Liver (tissue), 9 donors: ENCODE data around the gene ANTXR2. TPM values are rescaled to one million over a fixed set of nuclear protein-coding genes. Genes with fewer than 3 reads are reported as not detected.

Source experiments
- DNase-seq: peaks from one replicate; pipeline ENCODE4 v3.0.0-alpha.2; 2017; ENCODE audit warnings: low spot score
- H3K27ac ChIP-seq, 2 donors: one replicate each; pipeline ENCODE4 v1.7.0; 2013; ENCODE audit warnings: inconsistent platforms in 2 of 2, low read length in 2 of 2, control low read depth in 1 of 2, low read depth in 1 of 2, mild to moderate bottlenecking in 1 of 2
- H3K27me3 ChIP-seq, 4 donors: one replicate each; pipeline versions ENCODE4 v1.6.1 to v1.7.0; 2013; ENCODE audit warnings: low read length in 3 of 4, inconsistent platforms in 1 of 4, mild to moderate bottlenecking in 1 of 4, moderate library complexity in 1 of 4; ENCODE audit not compliant: control insufficient read depth in 4 of 4, insufficient read depth in 4 of 4
- H3K36me3 ChIP-seq, 4 donors: one replicate each; pipeline versions ENCODE4 v1.6.1 to v1.7.0; 2013; ENCODE audit warnings: low read length in 3 of 4, mild to moderate bottlenecking in 3 of 4, low read depth in 1 of 4, moderate library complexity in 1 of 4; ENCODE audit not compliant: control insufficient read depth in 4 of 4, insufficient read depth in 3 of 4
- H3K4me1 ChIP-seq, 4 donors: one replicate each; pipeline versions ENCODE4 v1.6.1 to v1.7.0; 2013; ENCODE audit warnings: low read length in 3 of 4, mild to moderate bottlenecking in 3 of 4, moderate library complexity in 1 of 4; ENCODE audit not compliant: control insufficient read depth in 4 of 4, insufficient read depth in 4 of 4
- H3K4me3 ChIP-seq, 3 donors: one replicate each; pipeline versions ENCODE4 v1.6.1 to v1.7.0; 2013; ENCODE audit warnings: low read length in 3 of 3, control low read depth in 1 of 3, low read depth in 1 of 3, mild to moderate bottlenecking in 1 of 3
- H3K9ac ChIP-seq, 2 donors: one replicate each; pipeline ENCODE4 v1.7.0; 2013; ENCODE audit warnings: low read length in 2 of 2, mild to moderate bottlenecking in 2 of 2, moderate library complexity in 2 of 2, control low read depth in 1 of 2, low read depth in 1 of 2
- H3K9me3 ChIP-seq, 4 donors: one replicate each; pipeline versions ENCODE4 v1.6.1 to v1.7.0; 2013; ENCODE audit warnings: low read length in 3 of 4; ENCODE audit not compliant: control insufficient read depth in 4 of 4
- ATF3 ChIP-seq: IDR thresholded peaks from 2 replicates; pipeline ENCODE4 v1.6.1; 2016; ENCODE audit warnings: antibody characterized with exemption
- CTCF ChIP-seq: fragments of 150-350 bp; IDR thresholded peaks from 2 replicates; pipeline ENCODE4 v1.5.1; 2017; ENCODE audit warnings: improper control_type of control experiment, low read depth, low read length; ENCODE audit not compliant: missing input control
- EGR1 ChIP-seq, 2 donors: IDR thresholded peaks; 2 replicates each; pipeline ENCODE4 v1.6.1; 2016 to 2018; ENCODE audit warnings: antibody characterized with exemption in 2 of 2, low read depth in 2 of 2
- FOXA2 ChIP-seq: IDR thresholded peaks from 2 replicates; pipeline ENCODE4 v1.6.1; 2016; ENCODE audit warnings: antibody characterized with exemption
- GABPA ChIP-seq, 2 donors: IDR thresholded peaks in 1 of 2; conservative IDR thresholded peaks in 1 of 2; 2 replicates each; pipeline ENCODE4 v1.6.1; 2016; ENCODE audit warnings: antibody characterized with exemption in 2 of 2, mild to moderate bottlenecking in 1 of 2, moderate library complexity in 1 of 2
- HNF4A ChIP-seq, 2 donors: conservative IDR thresholded peaks; 2 replicates each; pipeline ENCODE4 v1.6.1; 2016; ENCODE audit warnings: antibody characterized with exemption in 2 of 2, mild to moderate bottlenecking in 2 of 2
- HNF4G ChIP-seq: IDR thresholded peaks from 2 replicates; pipeline ENCODE4 v1.6.1; 2016; ENCODE audit warnings: antibody characterized with exemption
- JUND ChIP-seq, 2 donors: IDR thresholded peaks; 2 replicates each; pipeline ENCODE4 v1.6.1; 2016; ENCODE audit warnings: antibody characterized with exemption in 2 of 2
- MAX ChIP-seq: IDR thresholded peaks from 2 replicates; pipeline ENCODE4 v1.6.1; 2016; ENCODE audit warnings: antibody characterized with exemption
- NR2F2 ChIP-seq: IDR thresholded peaks from 2 replicates; pipeline ENCODE4 v1.6.1; 2016; ENCODE audit warnings: antibody characterized with exemption
- RAD21 ChIP-seq, 2 donors: IDR thresholded peaks; 2 replicates each; pipeline ENCODE4 v1.6.1; 2016; ENCODE audit warnings: antibody characterized with exemption in 2 of 2, mild to moderate bottlenecking in 2 of 2
- REST ChIP-seq: IDR thresholded peaks from 2 replicates; pipeline ENCODE4 v1.6.1; 2016; ENCODE audit warnings: antibody characterized with exemption, mild to moderate bottlenecking
- RXRA ChIP-seq, 2 donors: IDR thresholded peaks; 2 replicates each; pipeline ENCODE4 v1.6.1; 2017 to 2018; ENCODE audit warnings: antibody characterized with exemption in 2 of 2, mild to moderate bottlenecking in 1 of 2
- TAF1 ChIP-seq: conservative IDR thresholded peaks from 2 replicates; pipeline ENCODE4 v1.6.1; 2016; ENCODE audit warnings: antibody characterized with exemption, mild to moderate bottlenecking
- ZBTB33 ChIP-seq: IDR thresholded peaks from 2 replicates; pipeline ENCODE4 v1.6.1; 2016; ENCODE audit warnings: antibody characterized with exemption
- WGBS: extraction: QIAGEN DNeasy Blood & Tissue Kit; methylation state at CpG from one replicate; pipeline ENCODE4 v1.1.7; 2013; 5-methylcytosine and 5-hydroxymethylcytosine counted together
- polyA plus RNA-seq, 2 donors: library from polyadenylated mRNA; stranded (reverse) in 1 of 2; unstranded in 1 of 2; fragments of 200-250 nt in 1 of 2; fragments of >200 nt in 1 of 2; fragmentation: Nextera tagmentation in 1 of 2; extraction: Ambion mirVana in 1 of 2; gene quantifications; one replicate each; pipeline versions ENCODE4 v1.2.1 to v1.2.3, GENCODE V29; 2013 to 2015
- total RNA-seq, 2 donors: library from RNA; depleted of rRNA; stranded (reverse); fragments of >200 nt; gene quantifications; one replicate each; pipeline ENCODE4 v1.2.3, GENCODE V29; 2014
- donor health status: healthy.
- donor health status: healthy.
- donor health status: healthy.
- donor health status: healthy.
- donor health status: healthy.

ANTXR2 gene
- total and polyA plus RNA-seq, 4 donors: 16.1 to 30.5 (median 21.3) TPM

- H3K9ac ChIP-seq: no peak overlapping the region
- H3K36me3 ChIP-seq: no peaks in the 10 kb centered on the region
- TF ChIP-seq RAD21 (IDR thresholded peaks at IDR 0.05): no peak
- no peak for TF ChIP-seq REST
- TF ChIP-seq GABPA (IDR thresholded peaks at IDR 0.05 in 1 of 2, conservative IDR thresholded peaks at IDR 0.05 in 1 of 2): no peak
- TF ChIP-seq HNF4G: no peak
- TF ChIP-seq ATF3: no peak
- no peak for TF ChIP-seq ZBTB33
- no peak for TF ChIP-seq FOXA2
- TF ChIP-seq TAF1: no peak
- no peak for TF ChIP-seq CTCF
- no peak for TF ChIP-seq RXRA (IDR thresholded peaks at IDR 0.05)
- no peak for TF ChIP-seq MAX
- no peak for TF ChIP-seq EGR1 (IDR thresholded peaks at IDR 0.05; ENCODE audit: low read depth in 2 of 2)
- no peak for TF ChIP-seq JUND (IDR thresholded peaks at IDR 0.05)
- TF ChIP-seq NR2F2: no peak
- TF ChIP-seq HNF4A (conservative IDR thresholded peaks at IDR 0.05): no peak
- no peak overlapping the region for H3K27ac ChIP-seq
- H3K4me1 ChIP-seq: no peaks in the 10 kb centered on the region
- H3K27me3 ChIP-seq: no peaks in the 10 kb centered on the region
- DNase-seq: no peak
- WGBS: 87% methylated on average over 5 of the region's 5 CpGs
- no peak overlapping the region for H3K4me3 ChIP-seq
- no peaks in the 10 kb centered on the region for H3K9me3 ChIP-seq
Observed at GRCh38 chr4:80101071-80101791, 28.2 kb upstream of the ANTXR2 start.

- Histone ChIP-seq H3K27me3 (no peaks in the 10 kb centered on the region), H3K36me3 (no peaks in the 10 kb centered on the region), H3K9me3 (no peaks in the 10 kb centered on the region), H3K4me1 (no peaks in the 10 kb centered on the region), H3K4me3 (no peak overlapping the region), H3K27ac (no peak overlapping the region), H3K9ac (no peak overlapping the region)
- TF ChIP-seq JUND (IDR thresholded peaks at IDR 0.05) (no peak), EGR1 (IDR thresholded peaks at IDR 0.05; ENCODE audit: low read depth in 2 of 2) (no peak)
- DNase-seq: no peak
- WGBS: 70% methylated on average over 1 of the region's 1 CpG
Observed at GRCh38 chr4:80099671-80100070, 26.6 kb upstream of the ANTXR2 start.
